Breast epithelium (tissue), 3 donors: ENCODE data around the gene PPARA.

Source experiments
- POLR2A ChIP-seq: fragments of 450-650 bp; IDR thresholded peaks from one replicate; pipeline ENCODE4 v1.6.1; 2016; ENCODE audit warnings: antibody characterized with exemption, mild to moderate bottlenecking, moderate library complexity
- TF ChIP-seq, protein P1 (sequence below), 3 donors: fragments of 450-650 bp; IDR thresholded peaks; one replicate each; pipeline ENCODE4 v1.5.1; 2016 to 2017; ENCODE audit warnings: antibody characterized with exemption in 3 of 3, mild to moderate bottlenecking in 3 of 3, moderate library complexity in 3 of 3

DNA sequence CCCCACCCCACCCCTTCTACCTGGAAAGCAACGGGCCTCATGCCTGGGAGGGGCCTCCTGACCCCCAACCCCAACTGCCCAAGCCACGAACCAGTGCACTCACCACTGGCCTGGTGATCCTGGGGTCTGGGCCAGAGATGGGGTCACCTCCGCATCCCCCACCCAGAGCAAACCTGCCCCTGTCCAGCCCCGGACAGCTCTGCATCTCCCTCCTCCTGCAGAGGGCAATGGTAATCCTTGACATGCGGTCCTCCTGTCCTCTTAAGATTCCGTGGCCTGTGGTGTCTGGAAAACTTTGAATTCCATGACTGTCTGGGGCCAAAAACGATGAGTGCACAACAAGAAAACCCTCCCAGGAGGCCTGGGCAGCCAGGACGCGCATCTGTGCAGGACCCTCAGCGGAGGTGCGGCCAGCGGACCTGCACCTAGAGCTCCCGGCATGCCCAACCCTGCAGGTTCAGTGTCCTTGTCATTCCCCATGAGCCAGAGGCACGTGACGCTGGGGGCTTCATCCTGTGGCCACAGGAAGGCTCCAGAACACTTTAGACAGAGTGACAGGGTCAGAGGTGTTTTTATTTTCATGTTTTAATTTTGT lies 16.1 kb upstream of the PPARA start:
- no peak for TF ChIP-seq POLR2A
- TF ChIP-seq, protein P1, sequence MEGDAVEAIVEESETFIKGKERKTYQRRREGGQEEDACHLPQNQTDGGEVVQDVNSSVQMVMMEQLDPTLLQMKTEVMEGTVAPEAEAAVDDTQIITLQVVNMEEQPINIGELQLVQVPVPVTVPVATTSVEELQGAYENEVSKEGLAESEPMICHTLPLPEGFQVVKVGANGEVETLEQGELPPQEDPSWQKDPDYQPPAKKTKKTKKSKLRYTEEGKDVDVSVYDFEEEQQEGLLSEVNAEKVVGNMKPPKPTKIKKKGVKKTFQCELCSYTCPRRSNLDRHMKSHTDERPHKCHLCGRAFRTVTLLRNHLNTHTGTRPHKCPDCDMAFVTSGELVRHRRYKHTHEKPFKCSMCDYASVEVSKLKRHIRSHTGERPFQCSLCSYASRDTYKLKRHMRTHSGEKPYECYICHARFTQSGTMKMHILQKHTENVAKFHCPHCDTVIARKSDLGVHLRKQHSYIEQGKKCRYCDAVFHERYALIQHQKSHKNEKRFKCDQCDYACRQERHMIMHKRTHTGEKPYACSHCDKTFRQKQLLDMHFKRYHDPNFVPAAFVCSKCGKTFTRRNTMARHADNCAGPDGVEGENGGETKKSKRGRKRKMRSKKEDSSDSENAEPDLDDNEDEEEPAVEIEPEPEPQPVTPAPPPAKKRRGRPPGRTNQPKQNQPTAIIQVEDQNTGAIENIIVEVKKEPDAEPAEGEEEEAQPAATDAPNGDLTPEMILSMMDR (IDR thresholded peaks at IDR 0.05) = no peak
